ENCODE results near the gene HIPK3.

DNA sequence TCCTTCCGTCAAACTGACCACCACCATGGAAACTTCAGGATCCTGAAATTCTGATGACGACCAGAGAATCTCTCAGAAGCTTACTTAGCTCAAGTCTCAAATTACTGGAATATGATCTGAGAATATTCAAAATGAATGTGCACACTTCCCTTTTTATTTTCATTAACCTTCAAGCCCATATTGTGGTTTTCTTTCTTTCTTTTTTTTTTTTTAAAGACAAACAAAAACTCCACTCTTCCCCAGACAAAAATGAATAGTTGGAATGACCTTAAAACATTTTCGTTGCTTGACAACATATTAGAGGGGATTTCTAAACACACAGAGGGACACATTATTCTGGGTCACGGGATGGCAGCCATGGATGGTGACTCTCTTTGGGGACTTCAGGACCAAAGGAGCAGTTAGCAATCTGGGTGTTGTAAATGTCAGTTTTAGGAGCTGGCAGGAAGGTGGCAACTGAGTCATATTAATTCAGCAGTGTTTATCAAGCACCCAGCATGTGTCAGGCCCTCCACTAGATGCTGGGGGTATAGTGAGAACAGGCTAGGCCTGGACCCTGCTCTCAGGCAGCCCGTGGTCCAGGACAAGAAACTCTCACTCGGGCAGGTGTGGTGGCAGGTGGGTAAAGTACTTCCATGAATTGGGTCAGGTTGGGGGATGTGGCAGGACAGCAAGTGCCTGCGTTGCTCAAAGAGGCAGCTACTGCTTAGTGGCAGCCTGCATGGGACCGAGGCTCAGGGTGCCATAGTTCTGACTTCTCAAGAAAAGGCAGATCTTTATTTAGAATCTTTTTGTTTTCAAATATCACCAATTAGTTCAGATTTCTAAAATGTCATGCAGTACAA is 126.1 kb downstream of the HIPK3 start:
- no peak for TF ChIP-seq POLR2A (IDR thresholded peaks at IDR 0.05)
- TF ChIP-seq, protein P1, sequence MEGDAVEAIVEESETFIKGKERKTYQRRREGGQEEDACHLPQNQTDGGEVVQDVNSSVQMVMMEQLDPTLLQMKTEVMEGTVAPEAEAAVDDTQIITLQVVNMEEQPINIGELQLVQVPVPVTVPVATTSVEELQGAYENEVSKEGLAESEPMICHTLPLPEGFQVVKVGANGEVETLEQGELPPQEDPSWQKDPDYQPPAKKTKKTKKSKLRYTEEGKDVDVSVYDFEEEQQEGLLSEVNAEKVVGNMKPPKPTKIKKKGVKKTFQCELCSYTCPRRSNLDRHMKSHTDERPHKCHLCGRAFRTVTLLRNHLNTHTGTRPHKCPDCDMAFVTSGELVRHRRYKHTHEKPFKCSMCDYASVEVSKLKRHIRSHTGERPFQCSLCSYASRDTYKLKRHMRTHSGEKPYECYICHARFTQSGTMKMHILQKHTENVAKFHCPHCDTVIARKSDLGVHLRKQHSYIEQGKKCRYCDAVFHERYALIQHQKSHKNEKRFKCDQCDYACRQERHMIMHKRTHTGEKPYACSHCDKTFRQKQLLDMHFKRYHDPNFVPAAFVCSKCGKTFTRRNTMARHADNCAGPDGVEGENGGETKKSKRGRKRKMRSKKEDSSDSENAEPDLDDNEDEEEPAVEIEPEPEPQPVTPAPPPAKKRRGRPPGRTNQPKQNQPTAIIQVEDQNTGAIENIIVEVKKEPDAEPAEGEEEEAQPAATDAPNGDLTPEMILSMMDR (IDR thresholded peaks at IDR 0.05) = no peak

Data from gastroesophageal sphincter (tissue), 3 donors.